ENCODE results near the gene UCK2.

The UCK2 gene

GRCh38 chr1:165915932-165916348, 88.5 kb downstream of the UCK2 start:
- no peak for DNase-seq (ENCODE audit: low read depth)

GRCh38 chr1:165917166-165917565, 89.8 kb downstream of the UCK2 start:
- no peak for TF ChIP-seq CTCF (conservative IDR thresholded peaks at IDR 0.05; ENCODE audit: low read depth, low read length)
- H3K4me3 ChIP-seq (ENCODE audit: low read length): no peak overlapping the region
- DNase-seq (ENCODE audit: low read depth): no peak

More at GRCh38 chr1:165915932-165916348, 88.5 kb downstream of the UCK2 start:
- H3K4me3 ChIP-seq (ENCODE audit: low read length): no peak overlapping the region
- TF ChIP-seq CTCF (conservative IDR thresholded peaks at IDR 0.05; ENCODE audit: low read depth, low read length): no peak

- no peak for TF ChIP-seq CTCF (conservative IDR thresholded peaks at IDR 0.05; ENCODE audit: low read depth, low read length)
- no peak for DNase-seq (ENCODE audit: low read depth)
- H3K4me3 ChIP-seq (ENCODE audit: low read length): no peak overlapping the region
Measured at GRCh38 chr1:165924117-165924516, 96.7 kb downstream of the UCK2 start.

- no peak for TF ChIP-seq CTCF (conservative IDR thresholded peaks at IDR 0.05; ENCODE audit: low read depth, low read length)
- DNase-seq (ENCODE audit: low read depth): no peak
Measured at GRCh38 chr1:165925498-165926079, 98.2 kb downstream of the UCK2 start.

GRCh38 chr1:165927169-165927568, 99.8 kb downstream of the UCK2 start:
- no peak for TF ChIP-seq CTCF (conservative IDR thresholded peaks at IDR 0.05; ENCODE audit: low read depth, low read length)
- no peak overlapping the region for H3K4me3 ChIP-seq (ENCODE audit: low read length)
- no peak for DNase-seq (ENCODE audit: low read depth)

More at GRCh38 chr1:165925498-165926079, 98.2 kb downstream of the UCK2 start:
- H3K4me3 ChIP-seq (ENCODE audit: low read length): no peak overlapping the region

GRCh38 chr1:165928075-165928731, 100.8 kb downstream of the UCK2 start:
- peak; percentile 78 for TF ChIP-seq CTCF (conservative IDR thresholded peaks at IDR 0.05; ENCODE audit: low read depth, low read length)
- no peak overlapping the region for H3K4me3 ChIP-seq (ENCODE audit: low read length)
- no peak for DNase-seq (ENCODE audit: low read depth)

- H3K4me3 ChIP-seq (ENCODE audit: low read length): no peak overlapping the region
- TF ChIP-seq CTCF (conservative IDR thresholded peaks at IDR 0.05; ENCODE audit: low read depth, low read length): no peak
- no peak for DNase-seq (ENCODE audit: low read depth)
Measured at GRCh38 chr1:165930961-165931360, 103.5 kb downstream of the UCK2 start.
